HG03571 (cell line): ENCODE measurements around the gene USH1C.

Experiments used
- ATAC-seq: cut with Tn5 transposase; IDR thresholded peaks from one replicate; pipeline ENCODE4 v1.9.1; 2021; ENCODE audit not compliant: unreplicated experiment

The USH1C gene

DNA sequence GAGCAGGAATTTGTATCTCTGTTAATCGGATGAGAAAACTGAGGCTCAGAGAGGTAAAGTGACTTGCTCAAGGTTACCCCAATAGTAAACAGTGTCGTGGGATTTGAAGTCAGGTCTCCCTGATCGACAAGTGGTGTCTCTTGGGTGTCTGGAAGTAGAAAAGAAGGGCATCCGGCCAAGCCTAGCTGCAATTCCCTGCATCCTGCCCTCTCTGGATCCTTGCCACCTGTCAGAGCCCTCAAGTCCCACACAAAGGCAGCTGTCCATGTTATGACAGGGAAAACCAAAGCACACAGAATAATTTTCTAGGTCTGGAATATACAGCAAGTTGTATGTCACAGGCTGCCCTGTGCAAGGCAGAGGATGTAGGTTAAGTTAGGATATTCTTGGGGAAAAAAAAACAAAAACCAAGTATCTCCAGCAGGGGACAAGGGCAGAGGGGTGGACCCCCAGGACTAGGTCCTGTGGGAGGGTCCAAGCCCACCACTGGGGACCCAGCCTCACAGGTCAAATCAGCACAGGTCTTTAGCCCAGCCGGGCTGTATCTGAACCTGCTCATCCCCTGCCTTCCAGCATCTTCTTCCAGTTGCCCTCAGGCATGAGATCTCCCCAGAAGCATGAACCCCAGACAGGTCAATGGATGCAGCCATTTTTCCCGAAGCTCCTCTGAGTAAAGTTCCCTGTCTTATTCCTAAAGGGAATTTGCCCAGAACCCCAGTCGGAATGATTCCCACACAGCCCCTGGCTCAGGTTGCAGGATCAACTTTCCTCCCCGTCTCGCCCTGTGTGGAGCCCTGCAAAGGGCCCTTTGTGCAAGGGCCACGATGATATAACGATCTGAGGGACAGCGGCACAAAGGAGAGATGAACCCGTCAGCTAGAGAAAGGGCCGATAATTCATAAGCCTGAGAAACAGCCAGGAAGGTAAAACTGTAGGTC lies 15.0 kb downstream of the USH1C start:
- no peak for ATAC-seq

DNA sequence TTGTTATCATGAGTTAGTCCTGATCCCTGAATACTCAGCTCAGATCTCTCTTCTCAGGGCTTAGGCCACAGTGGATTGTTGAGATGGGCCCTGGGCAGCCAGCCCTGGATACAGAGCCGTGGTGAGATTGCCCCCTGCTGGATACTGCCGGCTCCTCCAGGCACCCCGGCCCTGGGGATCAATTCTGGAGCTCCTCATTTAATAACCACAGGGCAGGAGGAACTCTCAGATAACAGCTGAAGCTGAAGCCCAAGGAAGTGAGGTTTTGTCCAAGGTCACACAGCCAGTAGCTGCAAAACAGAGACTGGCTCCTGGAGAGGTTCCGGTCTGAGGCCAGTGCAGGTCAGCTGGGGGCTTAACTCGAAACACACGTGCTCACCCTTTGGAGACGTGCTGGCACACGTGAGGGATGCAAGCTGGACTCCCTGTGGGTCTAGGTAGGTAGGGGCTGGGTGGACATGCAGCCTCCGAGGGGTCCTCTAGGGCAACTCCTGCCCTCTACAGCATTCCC lies 16.0 kb downstream of the USH1C start:
- peak; percentile 55 for ATAC-seq

DNA sequence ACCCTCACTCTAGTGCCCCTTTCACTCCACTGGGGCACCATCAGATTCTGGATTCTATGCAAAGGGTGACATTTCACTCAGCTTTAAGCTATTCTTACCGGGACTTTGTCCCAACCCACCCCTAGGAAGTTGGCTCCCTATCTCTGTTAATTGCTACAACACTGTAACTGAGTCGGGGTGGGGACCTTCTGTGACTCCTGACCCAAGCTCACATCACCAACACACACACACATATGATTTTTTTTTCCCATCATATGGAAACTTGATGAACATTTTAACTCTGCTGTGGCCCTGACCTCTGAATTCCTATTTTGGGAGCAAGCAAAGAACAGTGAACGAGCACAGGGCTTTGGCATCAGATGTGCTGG lies 16.6 kb downstream of the USH1C start:
- ATAC-seq: no peak

DNA sequence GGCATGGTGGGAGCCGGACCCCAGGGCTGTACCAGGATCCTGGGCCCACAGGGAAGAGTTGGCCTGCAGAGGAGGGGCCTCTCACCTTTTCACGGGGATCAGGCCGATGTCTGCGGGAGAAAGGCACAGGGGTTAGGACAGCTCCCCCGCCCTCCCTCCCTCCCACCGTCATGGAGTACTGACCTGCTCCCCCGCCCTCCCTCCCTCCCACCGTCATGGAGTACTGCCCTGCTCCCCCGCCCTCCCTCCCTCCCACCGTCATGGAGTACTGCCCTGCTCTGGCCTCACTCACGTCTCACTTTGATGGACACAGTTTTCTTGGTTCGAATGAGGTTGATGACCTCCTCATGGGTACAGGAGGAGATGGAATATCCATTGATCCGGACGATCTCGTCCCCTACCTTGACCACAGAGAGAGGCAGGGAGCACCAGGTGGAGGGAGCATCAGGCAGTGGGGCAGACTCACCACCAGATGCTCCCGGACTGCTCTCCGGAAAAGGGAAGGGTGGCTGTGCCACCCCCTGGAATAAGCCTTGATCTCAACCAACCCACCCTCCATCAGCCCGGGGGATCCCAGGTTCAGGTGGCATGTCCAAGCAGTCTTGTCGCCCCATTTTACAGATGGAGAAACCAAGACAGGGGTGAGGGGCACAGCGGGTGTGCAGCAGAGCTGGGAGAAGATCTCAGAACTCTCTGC lies 17.1 kb downstream of the USH1C start:
- ATAC-seq: no peak

DNA sequence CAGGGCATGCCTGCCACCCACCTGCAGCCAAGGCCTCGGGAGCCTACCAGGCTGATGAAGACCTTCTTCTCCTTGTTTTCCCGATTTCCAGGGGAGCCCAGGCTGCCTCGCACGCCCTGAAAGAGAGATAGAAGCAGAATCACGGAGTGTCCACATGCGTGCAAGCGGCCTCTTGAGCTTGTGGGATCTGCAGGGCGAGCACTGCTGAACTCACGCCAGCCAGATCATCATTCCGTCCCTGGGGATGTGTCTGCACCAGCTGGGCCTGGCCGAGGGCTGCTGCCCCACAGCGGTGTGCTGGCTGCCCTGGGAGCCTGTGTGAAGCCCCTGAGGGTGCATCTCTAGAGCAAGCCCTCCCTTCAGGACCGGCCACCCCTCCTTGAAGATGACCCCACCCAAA lies 17.9 kb downstream of the USH1C start:
- ATAC-seq: no peak

DNA sequence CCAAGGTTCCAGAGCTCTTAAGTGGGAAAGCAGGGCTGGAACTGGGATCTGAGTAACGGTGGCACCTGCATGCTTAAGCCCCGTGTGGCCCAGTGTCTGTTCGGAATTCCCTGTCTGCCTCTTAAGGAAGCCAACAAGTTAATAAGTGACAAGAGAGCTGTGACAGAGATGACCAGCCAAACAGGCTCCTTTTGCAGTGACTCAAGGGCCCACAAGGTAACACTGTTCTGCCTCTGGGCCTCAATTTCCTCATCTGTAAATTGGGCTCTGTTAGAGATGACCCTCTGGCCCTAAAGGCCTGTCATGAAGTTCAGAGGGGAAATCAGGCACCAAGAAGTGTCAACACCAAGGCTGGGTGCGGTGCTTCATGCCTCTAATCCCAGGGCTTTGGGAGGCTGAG lies 18.6 kb downstream of the USH1C start:
- ATAC-seq: no peak

DNA sequence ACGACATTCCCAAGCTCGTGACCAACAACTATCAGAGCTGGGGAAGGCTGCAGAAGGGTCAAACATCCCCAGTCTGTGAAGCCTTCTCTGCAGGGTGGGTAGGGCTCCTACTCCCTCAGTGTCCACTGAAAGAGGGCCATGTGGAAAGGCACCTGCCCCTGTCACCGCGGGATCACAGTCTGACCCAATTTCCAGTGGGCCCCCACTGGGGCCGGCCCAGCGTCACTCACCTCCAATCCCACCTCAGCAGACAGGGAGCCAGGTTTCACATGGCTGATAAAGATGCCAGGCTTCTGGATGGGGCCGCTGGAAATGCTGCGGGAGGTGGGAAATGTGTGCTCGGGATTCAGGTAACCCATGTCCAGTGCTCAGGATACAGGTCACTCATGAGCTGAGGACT lies 20.0 kb downstream of the USH1C start:
- no peak for ATAC-seq

DNA sequence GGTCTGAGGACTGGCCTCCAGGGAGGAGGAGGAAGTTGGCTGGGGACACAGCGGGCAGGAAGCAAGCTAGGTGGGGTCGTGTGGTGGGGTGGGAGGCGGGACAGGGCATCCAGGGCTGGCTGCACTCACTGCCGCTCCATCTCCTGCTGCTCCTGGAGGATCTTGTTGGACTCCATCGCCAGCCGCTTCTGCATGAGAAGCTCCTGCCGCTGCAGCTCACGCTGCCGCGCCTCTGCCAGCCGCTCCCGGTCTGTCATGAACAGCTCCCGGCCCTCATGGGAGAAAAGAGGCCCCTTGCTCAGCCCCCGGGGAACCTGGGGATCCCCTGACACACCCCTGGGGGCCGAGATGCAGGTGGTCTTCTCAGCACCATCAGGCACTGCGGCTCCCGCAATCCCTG lies 21.6 kb downstream of the USH1C start:
- no peak for ATAC-seq

DNA sequence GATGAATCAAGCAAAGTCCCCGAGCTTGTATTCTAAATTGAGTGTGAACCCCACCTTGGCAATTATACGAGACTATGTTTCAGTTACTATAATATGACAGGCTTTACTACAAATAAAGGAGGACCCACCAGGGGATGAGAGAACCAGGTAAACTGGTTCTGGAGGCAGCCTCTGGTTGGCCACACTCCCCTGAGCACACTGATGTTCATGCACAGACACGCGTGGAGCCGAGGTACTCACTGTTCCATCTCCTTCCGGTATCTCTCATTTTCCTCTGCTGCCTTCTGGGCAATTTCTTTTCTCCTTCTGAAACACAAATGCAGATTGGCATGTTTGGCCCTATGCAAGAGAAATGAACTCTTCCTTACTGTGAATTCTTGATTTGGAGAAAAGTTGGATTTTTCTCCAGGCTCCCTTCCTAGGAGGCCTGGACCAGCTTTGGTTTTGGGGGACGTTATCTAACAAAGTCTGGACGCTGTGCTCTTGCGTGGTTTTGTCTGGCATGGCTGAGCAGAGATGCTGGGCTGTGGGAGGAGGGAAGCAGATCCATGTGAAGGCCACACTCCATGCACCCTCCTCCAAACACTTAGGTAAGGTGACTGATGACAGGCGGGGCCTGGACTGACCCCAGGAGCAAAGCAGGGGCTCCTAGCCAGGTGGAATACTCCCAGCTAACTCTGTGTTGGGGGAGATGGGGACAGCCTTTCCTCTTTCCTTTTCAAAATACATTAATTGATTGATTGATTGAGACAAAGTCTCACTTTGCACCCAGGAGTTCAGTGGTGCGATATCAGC lies 22.9 kb downstream of the USH1C start:
- ATAC-seq: no peak

DNA sequence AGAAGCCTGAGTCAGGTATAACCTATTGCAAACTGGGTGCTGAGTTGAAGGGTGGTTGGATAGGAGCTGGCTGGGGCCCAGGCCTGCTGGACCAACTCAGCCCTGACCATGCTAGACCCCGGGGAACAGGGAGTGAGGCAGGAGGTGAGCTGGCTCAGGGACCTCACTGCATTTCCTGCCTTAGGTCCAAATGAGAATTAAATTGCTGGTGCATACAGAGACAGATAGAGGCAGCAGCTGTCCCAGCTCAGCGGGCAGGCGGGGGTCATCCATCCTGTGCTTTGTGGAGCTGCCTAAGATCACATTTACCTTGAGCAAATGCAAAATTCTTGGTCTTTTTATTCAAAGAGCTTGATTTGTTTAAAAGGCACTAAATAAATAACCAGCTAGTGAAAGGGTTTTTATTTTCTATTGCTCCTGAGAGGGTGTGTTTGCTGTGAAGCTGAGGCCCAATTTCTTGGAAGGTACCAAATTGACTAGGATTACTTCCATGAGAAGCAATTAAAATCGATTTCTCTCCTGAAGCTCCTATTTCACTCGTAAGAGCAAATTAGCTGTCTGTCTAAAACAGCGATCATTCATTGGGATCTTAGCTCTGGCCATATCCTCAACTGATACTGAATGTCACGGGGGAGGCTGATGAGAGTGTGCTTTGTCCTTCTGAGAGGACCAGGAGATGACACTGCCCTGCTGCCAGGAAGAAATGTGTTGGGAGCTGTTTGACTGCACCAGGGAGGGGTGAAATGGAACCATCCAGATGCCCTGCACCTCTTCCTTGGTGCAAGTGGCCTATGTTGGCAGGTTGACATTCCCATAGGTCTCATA lies 24.9 kb downstream of the USH1C start:
- no peak for ATAC-seq

DNA sequence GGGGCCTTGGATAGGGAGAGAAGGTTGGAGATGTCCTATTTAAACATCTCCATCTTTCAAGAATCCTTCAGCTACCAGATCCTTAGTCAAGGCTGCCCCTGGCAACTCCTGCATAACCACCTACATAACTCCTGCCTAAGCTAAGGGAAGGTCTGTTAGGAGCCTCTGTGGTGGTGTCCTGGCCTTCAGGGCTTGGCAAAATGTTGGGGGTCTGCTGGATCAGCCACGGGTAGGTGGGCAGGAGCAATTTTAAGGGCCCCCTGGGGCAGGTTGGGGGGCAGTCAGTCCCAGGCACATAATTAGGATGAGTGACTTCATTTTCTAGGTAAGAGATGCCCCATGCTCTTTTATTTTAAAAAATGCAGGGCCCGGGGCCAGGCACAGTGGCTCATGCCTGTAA lies 25.9 kb downstream of the USH1C start:
- ATAC-seq: no peak

DNA sequence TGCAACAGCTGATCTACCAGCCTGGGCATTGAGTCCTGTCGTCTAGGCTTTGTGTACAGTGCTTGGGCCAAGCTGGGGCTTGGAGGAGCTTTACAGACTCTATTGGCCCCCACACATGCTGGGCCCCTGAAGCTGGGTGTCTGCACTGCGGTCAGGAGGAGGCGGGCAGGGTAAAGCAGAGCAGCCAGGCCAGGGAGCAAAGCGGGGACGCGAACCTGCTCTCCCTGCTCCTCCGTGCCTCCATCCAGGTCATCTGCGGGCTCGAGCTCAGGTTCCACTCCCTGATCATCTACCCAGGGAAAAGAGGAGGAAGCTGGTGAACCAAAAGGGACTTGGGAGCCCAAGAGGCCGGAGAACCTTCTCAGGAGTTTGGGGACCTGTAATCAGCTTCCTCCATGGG lies 27.0 kb downstream of the USH1C start:
- no peak for ATAC-seq

DNA sequence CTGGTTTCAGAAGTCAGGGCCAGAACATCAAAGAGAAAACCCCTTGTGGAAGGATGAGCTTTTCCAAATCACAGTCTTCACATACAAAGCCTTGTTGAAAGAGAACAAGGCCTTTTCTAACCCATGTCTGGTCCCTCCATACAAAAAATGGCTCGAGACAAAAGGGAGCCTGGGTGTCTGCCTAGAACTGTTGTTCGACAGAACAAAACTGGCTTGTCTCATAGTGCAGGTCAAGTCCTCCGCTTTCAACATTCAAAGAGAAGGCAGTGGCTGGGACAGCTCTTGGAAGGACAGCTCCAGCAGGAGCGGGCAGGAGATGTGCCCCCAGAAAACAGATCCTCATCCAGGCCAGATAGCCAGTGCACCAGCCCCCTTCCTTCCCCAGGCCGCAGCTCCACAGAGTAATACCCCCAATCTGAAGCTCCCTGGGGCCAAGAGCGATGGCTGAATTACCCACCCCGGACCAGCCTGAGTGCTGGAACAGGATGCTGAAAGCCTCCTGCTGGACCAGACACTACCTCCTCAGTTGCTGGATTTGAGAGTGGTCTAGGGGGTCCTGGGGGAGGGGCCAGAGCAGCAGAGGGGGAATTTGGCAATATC lies 27.6 kb downstream of the USH1C start:
- no peak for ATAC-seq

DNA sequence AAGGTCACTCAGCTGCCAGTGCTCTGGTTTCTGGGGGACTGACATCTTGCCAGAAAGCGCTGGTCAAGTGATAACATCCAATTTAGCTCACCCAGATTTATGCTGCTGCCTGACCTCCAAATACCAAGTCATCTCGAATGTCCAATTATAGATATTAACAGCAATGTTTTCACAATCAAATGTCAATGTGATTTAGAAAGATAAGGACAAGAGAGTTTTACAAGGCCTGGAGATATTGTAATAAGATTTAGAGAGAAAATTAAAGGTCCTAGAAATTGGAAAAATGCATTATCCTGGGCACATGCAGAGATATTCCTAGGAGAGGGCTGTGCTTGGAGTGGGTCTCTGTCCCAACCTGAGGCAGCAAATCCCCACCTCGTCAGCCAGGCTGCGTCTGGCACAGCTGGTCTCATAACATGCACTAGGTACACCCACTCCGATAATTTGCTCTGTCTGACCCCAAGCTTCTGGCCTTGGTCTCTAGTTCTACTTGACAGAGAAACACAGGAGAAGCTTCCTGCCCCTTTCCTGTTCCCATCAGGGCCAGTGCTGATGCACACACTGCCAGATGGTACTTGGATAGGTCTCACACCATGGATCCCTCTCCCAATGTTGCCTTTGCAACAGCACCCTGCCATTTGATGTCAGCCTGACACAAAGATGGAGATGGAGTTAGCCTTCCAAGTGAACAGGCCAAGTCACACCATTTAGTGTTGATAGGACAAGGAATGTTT lies 28.6 kb downstream of the USH1C start:
- ATAC-seq: no peak

DNA sequence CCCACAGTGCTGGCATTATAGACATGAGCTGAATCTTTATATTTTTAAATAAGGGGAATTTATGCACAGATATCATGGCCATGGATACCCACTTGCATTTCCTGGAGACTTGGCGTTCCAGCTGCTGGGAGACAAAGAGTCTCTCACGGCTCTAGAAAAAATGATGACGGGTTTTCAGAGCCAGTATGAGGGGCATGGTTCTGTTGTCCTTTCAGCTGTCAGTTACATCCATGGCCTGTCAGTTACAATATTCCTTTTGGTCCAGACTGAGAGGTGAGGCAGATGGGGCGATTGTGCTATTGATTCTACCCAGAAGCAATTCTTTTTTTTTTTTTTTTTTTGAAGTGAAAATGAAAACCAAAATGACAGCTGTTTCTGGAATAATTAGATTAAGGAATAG lies 29.7 kb downstream of the USH1C start:
- no peak for ATAC-seq

DNA sequence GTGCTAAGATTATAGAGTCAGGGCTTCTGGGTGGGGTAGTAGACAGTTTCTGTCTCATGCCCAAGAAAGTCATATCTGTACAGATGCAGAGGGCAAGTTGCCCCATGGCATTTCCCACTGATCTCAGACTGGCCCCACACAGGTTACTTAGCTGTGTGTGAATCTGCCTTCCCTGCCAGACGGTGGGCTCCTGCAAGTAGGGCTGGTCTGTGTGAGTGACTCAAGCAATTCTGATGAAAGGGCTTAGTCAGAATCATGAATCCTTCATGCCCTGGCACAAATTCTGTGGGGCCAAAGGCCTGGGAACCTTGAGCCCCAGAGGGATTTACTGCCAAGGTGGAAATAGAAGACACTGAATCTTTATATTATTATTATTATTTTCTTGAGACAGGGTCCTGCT lies 30.4 kb downstream of the USH1C start:
- no peak for ATAC-seq

DNA sequence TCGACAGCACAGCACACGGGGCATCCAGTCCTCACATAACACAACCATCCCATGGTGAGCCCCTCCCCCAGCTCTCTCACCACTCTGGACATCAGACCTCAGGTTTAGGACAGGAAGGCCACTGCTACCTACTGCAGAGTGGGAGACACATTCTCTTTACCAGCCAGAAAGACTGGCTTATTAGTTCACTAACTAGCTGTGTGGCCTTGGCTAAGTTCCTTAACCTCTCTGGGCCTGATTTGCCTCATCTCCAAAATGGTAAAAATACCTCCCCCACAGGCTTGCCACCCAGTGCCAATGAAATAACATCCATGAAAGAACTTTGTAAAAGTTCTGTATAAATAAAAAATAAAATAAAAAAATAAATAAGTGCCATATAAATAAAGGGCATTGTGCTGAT lies 32.1 kb downstream of the USH1C start:
- ATAC-seq: no peak

DNA sequence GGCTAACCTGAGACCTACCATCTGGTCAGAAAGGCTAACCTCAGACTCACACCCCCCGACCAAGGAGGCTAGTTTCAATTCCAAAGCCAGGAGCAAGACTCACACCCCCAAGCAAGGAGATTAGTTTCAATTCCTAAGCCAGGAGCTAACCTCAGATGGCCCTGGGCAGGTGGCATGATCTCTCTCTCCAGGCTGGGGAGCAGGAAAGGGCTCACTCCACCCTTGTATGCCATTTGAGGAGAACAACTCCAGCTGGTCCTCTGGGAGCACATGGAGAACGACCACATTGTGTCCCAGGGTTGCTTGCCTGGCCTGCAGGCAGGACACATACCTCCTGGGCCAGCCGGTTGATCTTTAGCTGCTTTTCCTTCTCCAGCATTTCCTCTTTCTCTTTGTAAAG lies 32.6 kb downstream of the USH1C start:
- no peak for ATAC-seq

DNA sequence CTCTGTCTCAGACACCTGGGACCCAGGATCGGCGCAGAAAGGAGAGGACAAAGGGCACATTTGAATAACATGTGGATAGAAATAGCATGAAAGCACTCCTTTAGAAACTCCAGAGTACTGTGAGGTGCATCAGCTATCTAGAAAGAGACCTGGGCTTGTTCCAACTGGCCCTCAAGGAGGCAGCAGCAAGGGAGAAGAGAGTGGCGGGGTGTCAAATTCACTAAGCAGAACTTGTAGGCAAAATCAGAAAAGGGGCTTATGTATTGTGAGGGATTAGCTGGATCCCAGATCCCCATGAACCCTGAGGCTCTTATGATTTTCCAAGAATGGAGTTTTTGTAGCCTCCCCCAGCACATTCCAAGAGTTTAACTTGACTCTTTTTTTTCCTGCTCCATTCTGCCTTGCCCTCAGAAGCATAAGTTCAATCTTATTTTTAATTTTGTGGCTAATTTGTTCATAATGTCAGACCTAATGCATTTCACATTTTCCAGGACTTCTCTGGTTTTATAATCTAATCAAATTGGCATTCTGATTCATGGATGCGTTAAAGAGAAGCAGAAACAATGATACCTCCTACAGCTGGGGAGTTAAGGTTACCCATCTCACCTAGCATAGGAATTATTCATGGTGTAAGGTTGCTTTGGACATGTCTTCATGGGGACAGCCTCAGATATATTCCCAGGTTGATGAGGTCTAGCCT lies 33.6 kb downstream of the USH1C start:
- no peak for ATAC-seq
